Smooth muscle cell (in vitro differentiated cells): ENCODE data around the gene VPS52. TPM values are rescaled to one million over a fixed set of nuclear protein-coding genes. Genes with fewer than 3 reads are reported as not detected.

ENCODE experiments used
- DNase-seq: peaks from one replicate; lab custom pipeline; 2025; ENCODE audit not compliant: unreplicated experiment; lab: John Stamatoyannopoulos, UW
- H2AFZ ChIP-seq: fragments of 200-600 bp; sonication (generic); 2 replicates; pipeline ENCODE4 v1.6.0; 2016; ENCODE audit warnings: antibody characterized with exemption, low read depth, mild to moderate bottlenecking
- H3F3A ChIP-seq: fragments of 200-600 bp; sonication (generic); 2 replicates; pipeline ENCODE4 v1.6.0; 2017; ENCODE audit warnings: antibody characterized with exemption, low read depth
- H3K27ac ChIP-seq: fragments of 200-600 bp; sonication (generic); 2 replicates; pipeline ENCODE4 v1.5.1; 2016; ENCODE audit warnings: low read depth, mild to moderate bottlenecking
- H3K27me3 ChIP-seq: fragments of 200-600 bp; sonication (generic); 2 replicates; pipeline ENCODE4 v1.6.1; 2016; ENCODE audit warnings: low read depth, mild to moderate bottlenecking
- H3K36me3 ChIP-seq: fragments of 200-600 bp; sonication (generic); 2 replicates; pipeline ENCODE4 v1.5.1; 2016; ENCODE audit warnings: low read depth
- H3K4me1 ChIP-seq: fragments of 200-600 bp; sonication (generic); 2 replicates; pipeline ENCODE4 v1.5.1; 2016; ENCODE audit warnings: low read depth
- H3K4me2 ChIP-seq: fragments of 200-600 bp; sonication (generic); 2 replicates; pipeline ENCODE4 v1.6.0; 2016; ENCODE audit warnings: mild to moderate bottlenecking
- H3K4me3 ChIP-seq: fragments of 200-600 bp; sonication (generic); 2 replicates; pipeline ENCODE4 v1.5.1; 2016; ENCODE audit warnings: mild to moderate bottlenecking
- H3K79me2 ChIP-seq: fragments of 200-600 bp; sonication (generic); 2 replicates; pipeline ENCODE4 v1.6.0; 2016; ENCODE audit warnings: low read depth, mild to moderate bottlenecking
- H3K9ac ChIP-seq: fragments of 200-600 bp; sonication (generic); 2 replicates; pipeline ENCODE4 v1.6.0; 2016; ENCODE audit warnings: low read depth
- H3K9me3 ChIP-seq: fragments of 200-600 bp; sonication (generic); replicated peaks from 2 replicates; pipeline ENCODE4 v1.5.1; 2016; ENCODE audit warnings: low read depth
- H4K20me1 ChIP-seq: fragments of 200-600 bp; sonication (generic); 2 replicates; pipeline ENCODE4 v1.6.0; 2016; ENCODE audit warnings: low read depth
- WGBS: methylation state at CpG from one replicate; pipeline ENCODE4 v1.1.7; 2016; ENCODE audit warnings: low lambda C conversion rate; 5-methylcytosine and 5-hydroxymethylcytosine counted together
- polyA plus RNA-seq: library from polyadenylated mRNA; unstranded; fragments of >200 nt; fragmentation: Nextera tagmentation; extraction: Ambion mirVana; gene quantifications from 2 replicates; pipeline ENCODE4 v1.2.1, GENCODE V29; 2016
- total RNA-seq: library from RNA; depleted of rRNA; stranded (reverse); fragments of >200 nt; gene quantifications from 2 replicates; pipeline ENCODE4 v1.2.3, GENCODE V29; 2014
- TF ChIP-seq, protein P1 (sequence below): fragments of 200-600 bp; sonication (generic); IDR thresholded peaks from 2 replicates; pipeline ENCODE4 v1.5.1; 2017; ENCODE audit warnings: borderline replicate concordance, mild to moderate bottlenecking, antibody characterized with exemption; ENCODE audit not compliant: insufficient read depth, poor library complexity, severe bottlenecking

Gene VPS52
- total and polyA plus RNA-seq, 2 experiments from 2014 or later = 22.6 to 34.7 TPM

DNA sequence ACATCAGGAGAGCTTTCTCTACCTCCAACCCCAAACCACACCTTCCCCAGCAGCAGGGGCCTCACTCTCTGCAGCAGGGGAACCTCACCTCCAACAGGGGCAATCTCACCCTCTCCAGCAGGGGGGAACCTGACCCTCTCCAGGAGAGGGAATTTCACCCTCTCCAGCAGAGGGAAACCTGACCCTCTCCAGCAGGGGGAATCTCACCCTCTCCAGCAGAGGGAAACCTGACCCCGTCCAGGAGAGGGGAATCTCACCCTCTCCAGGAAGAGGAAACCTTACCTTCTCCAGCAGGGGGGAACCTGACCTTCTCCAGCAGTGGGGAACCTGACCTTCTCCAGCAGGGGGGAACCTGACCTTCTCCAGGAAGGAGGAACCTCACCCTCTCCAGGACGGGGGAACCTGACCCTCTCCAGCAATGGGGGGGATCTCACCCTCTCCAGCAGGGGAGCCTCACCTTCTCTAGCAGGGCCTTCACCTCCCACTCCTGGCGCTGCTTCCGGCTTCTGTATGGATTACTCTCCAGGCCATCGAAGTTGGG, 8.4 kb upstream of the VPS52 start:
- Histone ChIP-seq H3K9ac (no peak overlapping the region), H3K9me3 (no peaks in the 10 kb centered on the region), H2AFZ (no peak overlapping the region), H3K36me3 (no peaks in the 10 kb centered on the region), H3K27me3 (no peaks in the 10 kb centered on the region), H3F3A (peaks cover 16% of the 10 kb centered on the region), H3K4me1 (peaks cover 17% of the 10 kb centered on the region), H4K20me1 (peaks cover 15% of the 10 kb centered on the region), H3K4me2 (no peak overlapping the region), H3K27ac (no peak overlapping the region), H3K4me3 (no peak overlapping the region), H3K79me2 (peaks cover 9% of the 10 kb centered on the region)
- 71% methylated on average over 5 of the region's 5 CpGs for WGBS
- TF ChIP-seq, protein P1, sequence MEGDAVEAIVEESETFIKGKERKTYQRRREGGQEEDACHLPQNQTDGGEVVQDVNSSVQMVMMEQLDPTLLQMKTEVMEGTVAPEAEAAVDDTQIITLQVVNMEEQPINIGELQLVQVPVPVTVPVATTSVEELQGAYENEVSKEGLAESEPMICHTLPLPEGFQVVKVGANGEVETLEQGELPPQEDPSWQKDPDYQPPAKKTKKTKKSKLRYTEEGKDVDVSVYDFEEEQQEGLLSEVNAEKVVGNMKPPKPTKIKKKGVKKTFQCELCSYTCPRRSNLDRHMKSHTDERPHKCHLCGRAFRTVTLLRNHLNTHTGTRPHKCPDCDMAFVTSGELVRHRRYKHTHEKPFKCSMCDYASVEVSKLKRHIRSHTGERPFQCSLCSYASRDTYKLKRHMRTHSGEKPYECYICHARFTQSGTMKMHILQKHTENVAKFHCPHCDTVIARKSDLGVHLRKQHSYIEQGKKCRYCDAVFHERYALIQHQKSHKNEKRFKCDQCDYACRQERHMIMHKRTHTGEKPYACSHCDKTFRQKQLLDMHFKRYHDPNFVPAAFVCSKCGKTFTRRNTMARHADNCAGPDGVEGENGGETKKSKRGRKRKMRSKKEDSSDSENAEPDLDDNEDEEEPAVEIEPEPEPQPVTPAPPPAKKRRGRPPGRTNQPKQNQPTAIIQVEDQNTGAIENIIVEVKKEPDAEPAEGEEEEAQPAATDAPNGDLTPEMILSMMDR = no peak
- no peak for DNase-seq

DNA sequence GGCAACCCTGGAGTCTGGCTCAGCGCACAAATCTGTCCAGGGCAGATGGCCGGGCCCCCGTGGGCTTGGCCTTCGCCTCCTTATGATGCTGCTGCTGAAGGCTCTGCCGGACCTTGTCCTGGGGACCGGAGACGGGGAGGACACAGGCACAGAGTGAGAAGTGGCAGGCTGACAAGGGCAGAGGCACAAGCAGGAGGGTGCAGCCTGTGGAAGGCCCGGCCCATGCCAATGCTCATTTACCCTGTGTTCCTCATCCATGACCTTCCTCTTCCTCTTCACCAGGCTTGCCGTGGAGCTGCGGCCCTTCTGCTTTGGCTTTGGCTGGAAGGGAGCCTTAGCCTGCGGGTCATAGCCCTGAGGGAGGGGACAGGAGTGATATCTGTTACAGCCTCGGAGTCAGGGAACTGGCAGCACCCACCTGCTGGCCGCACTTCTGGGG, 7.6 kb upstream of the VPS52 start:
- H3F3A ChIP-seq = peaks cover 24% of the 10 kb centered on the region
- peaks cover 25% of the 10 kb centered on the region for H3K4me1 ChIP-seq
- 97% methylated on average over 13 of the region's 13 CpGs for WGBS
- H3K27ac ChIP-seq = no peak overlapping the region
- H3K36me3 ChIP-seq = no peaks in the 10 kb centered on the region
- peaks cover 13% of the 10 kb centered on the region for H3K79me2 ChIP-seq
- H3K4me3 ChIP-seq = no peak overlapping the region
- H3K27me3 ChIP-seq = no peaks in the 10 kb centered on the region
- no peak overlapping the region for H3K9ac ChIP-seq
- TF ChIP-seq, protein P1 = no peak
- no peak overlapping the region for H3K4me2 ChIP-seq
- H4K20me1 ChIP-seq = peaks cover 23% of the 10 kb centered on the region
- DNase-seq = no peak
- H3K9me3 ChIP-seq = no peaks in the 10 kb centered on the region
- no peak overlapping the region for H2AFZ ChIP-seq

DNA sequence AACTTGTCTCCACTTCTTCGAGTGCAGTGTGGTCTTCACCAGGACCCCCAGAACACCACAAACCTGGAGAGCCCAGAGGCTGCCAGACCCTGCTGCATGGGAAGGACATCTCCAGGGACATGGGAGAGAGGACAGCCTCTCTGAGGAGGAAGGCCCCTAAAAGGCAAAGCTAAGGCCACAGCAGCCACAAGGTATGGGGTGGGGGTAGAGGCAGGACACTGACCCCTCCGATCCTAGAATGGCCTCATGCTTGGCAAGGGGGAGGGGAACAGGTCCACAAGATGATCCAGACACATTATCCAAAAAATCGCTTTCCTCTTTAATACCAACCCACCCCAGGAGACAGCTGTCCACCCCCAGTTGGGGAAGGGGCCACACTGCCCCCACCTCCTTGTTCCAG, 7.1 kb upstream of the VPS52 start:
- 90% methylated on average over 3 of the region's 3 CpGs for WGBS
- Histone ChIP-seq H3K4me2 (no peak overlapping the region), H2AFZ (no peak overlapping the region), H3K4me1 (peaks cover 30% of the 10 kb centered on the region), H3K36me3 (no peaks in the 10 kb centered on the region), H4K20me1 (peaks cover 27% of the 10 kb centered on the region), H3K27ac (no peak overlapping the region), H3K27me3 (no peaks in the 10 kb centered on the region), H3K9ac (no peak overlapping the region), H3K4me3 (no peak overlapping the region), H3K79me2 (peaks cover 18% of the 10 kb centered on the region), H3F3A (peaks cover 27% of the 10 kb centered on the region), H3K9me3 (no peaks in the 10 kb centered on the region)
- TF ChIP-seq, protein P1 = no peak
- no peak for DNase-seq

DNA sequence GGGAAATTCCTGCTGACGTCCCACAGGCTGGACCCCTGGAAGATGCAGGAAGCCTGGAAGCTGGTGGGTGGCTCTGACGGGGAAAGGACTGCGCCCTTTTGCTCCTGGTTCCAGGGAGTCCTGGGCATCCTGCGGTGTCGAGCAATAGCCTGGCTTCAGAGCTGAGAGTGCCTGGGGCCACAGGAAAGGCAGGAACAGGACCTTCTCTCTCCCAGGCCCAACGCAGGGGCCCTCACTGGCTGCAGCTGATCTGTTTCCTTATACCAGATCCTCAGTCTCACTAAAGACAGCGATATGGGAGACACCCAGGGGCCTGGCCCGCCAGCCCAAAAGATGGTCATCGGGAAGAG, 6.7 kb upstream of the VPS52 start:
- TF ChIP-seq, protein P1 = no peak
- H3K36me3 ChIP-seq = no peaks in the 10 kb centered on the region
- no peaks in the 10 kb centered on the region for H3K9me3 ChIP-seq
- no peak overlapping the region for H3K4me3 ChIP-seq
- H3K4me2 ChIP-seq = no peak overlapping the region
- peaks cover 22% of the 10 kb centered on the region for H3K79me2 ChIP-seq
- no peaks in the 10 kb centered on the region for H3K27me3 ChIP-seq
- no peak overlapping the region for H3K9ac ChIP-seq
- no peak for DNase-seq
- H3F3A ChIP-seq = peaks cover 29% of the 10 kb centered on the region
- peaks cover 32% of the 10 kb centered on the region for H4K20me1 ChIP-seq
- H2AFZ ChIP-seq = no peak overlapping the region
- H3K27ac ChIP-seq = no peak overlapping the region
- H3K4me1 ChIP-seq = peaks cover 34% of the 10 kb centered on the region
- 87% methylated on average over 9 of the region's 9 CpGs for WGBS
